DND-41 (cell line): ENCODE measurements around the gene SFXN5.

Experiments
- ATAC-seq: fragments of 200-7000 bp; cut with Tn5 transposase; 3 replicates; pipeline ENCODE4 v1.9.1; 2021; ENCODE audit warnings: low read depth; ENCODE audit not compliant: insufficient read depth
- DNase-seq: peaks from one replicate; pipeline ENCODE4 v3.0.0-alpha.2; 2020
- H2AFZ ChIP-seq: 2 replicates; pipeline ENCODE4 v1.6.0; 2012; ENCODE audit warnings: low read depth, low read length
- H3K27ac ChIP-seq: 2 replicates; pipeline ENCODE4 v1.5.1; 2012; ENCODE audit warnings: low read length, inconsistent platforms
- H3K27me3 ChIP-seq: fragments of 200-600 bp; sonication (generic); 2 replicates; pipeline ENCODE4 v1.6.0; 2012; ENCODE audit warnings: low read length, mild to moderate bottlenecking, inconsistent platforms; ENCODE audit not compliant: insufficient read depth, poor library complexity
- H3K36me3 ChIP-seq: 2 replicates; pipeline ENCODE4 v1.5.1; 2012; ENCODE audit warnings: low read length, inconsistent platforms; ENCODE audit not compliant: insufficient read depth
- H3K4me1 ChIP-seq: 2 replicates; pipeline ENCODE4 v1.5.1; 2012; ENCODE audit warnings: mild to moderate bottlenecking, low read length; ENCODE audit not compliant: insufficient read depth
- H3K4me2 ChIP-seq: 2 replicates; pipeline ENCODE4 v1.6.0; 2012; ENCODE audit warnings: mild to moderate bottlenecking, moderate library complexity, low read length, inconsistent platforms; ENCODE audit not compliant: insufficient read depth
- H3K4me3 ChIP-seq, 2 experiments: fragments of 200-600 bp in 1 of 2; shearing (Covaris generic) in 1 of 2; 2 replicates each; pipeline ENCODE4 v1.5.1; 2012 to 2016; ENCODE audit warnings: inconsistent platforms in 2 of 2, low read length in 2 of 2, mild to moderate bottlenecking in 2 of 2, low read depth in 1 of 2, moderate library complexity in 1 of 2
- H3K79me2 ChIP-seq: 2 replicates; pipeline ENCODE4 v1.6.0; 2012; ENCODE audit warnings: low read length, inconsistent platforms; ENCODE audit not compliant: insufficient read depth
- H3K9ac ChIP-seq: 2 replicates; pipeline ENCODE4 v1.6.0; 2012; ENCODE audit warnings: low read depth, mild to moderate bottlenecking, inconsistent platforms, low read length, moderate library complexity
- H3K9me3 ChIP-seq: 2 replicates; pipeline ENCODE4 v1.5.1; 2012; ENCODE audit warnings: low read length, moderate library complexity, mild to moderate bottlenecking, inconsistent platforms; ENCODE audit not compliant: insufficient read depth, severe bottlenecking
- H4K20me1 ChIP-seq: 2 replicates; pipeline ENCODE4 v1.6.0; 2012; ENCODE audit warnings: low read length; ENCODE audit not compliant: insufficient read depth
- CTCF ChIP-seq: IDR thresholded peaks from 2 replicates; pipeline ENCODE4 v1.5.1; 2012; ENCODE audit warnings: borderline replicate concordance, low read length, moderate library complexity, mild to moderate bottlenecking; ENCODE audit not compliant: poor library complexity, severe bottlenecking; ENCODE audit errors: extremely low read depth
- EZH2 ChIP-seq: IDR thresholded peaks from 3 replicates; pipeline ENCODE4 v1.6.1; 2012; ENCODE audit warnings: borderline replicate concordance, low read depth, mild to moderate bottlenecking, moderate library complexity, low read length, inconsistent platforms; ENCODE audit not compliant: severe bottlenecking

Gene SFXN5

GRCh38 chr2:72982781-72983499, 88.6 kb downstream of the SFXN5 start:
- no peaks in the 10 kb centered on the region for H3K36me3 ChIP-seq
- no peaks in the 10 kb centered on the region for H3K4me1 ChIP-seq
- no peak overlapping the region for H2AFZ ChIP-seq
- no peaks in the 10 kb centered on the region for H4K20me1 ChIP-seq
- TF ChIP-seq CTCF, result no peak
- no peak for TF ChIP-seq EZH2
- ATAC-seq, result no peak
- no peaks in the 10 kb centered on the region for H3K79me2 ChIP-seq
- H3K27me3 ChIP-seq, result no peaks in the 10 kb centered on the region
- H3K4me3 ChIP-seq, result no peak overlapping the region
- no peaks in the 10 kb centered on the region for H3K9me3 ChIP-seq
- no peak overlapping the region for H3K9ac ChIP-seq
- no peak overlapping the region for H3K27ac ChIP-seq
- no peak overlapping the region for H3K4me2 ChIP-seq
- DNase-seq, result no peak

GRCh38 chr2:72982219-72982618, 89.3 kb downstream of the SFXN5 start:
- ATAC-seq (no peak), DNase-seq (no peak)
- H3K4me2 ChIP-seq, result no peak overlapping the region

GRCh38 chr2:72981536-72981935, 90.0 kb downstream of the SFXN5 start:
- ATAC-seq (no peak), DNase-seq (no peak)
- Histone ChIP-seq H3K9ac (no peak overlapping the region), H2AFZ (no peak overlapping the region), H3K27ac (no peak overlapping the region), H3K4me1 (no peaks in the 10 kb centered on the region), H3K79me2 (no peaks in the 10 kb centered on the region), H3K9me3 (no peaks in the 10 kb centered on the region), H4K20me1 (no peaks in the 10 kb centered on the region), H3K27me3 (no peaks in the 10 kb centered on the region), H3K36me3 (no peaks in the 10 kb centered on the region), H3K4me2 (no peak overlapping the region), H3K4me3 (no peak overlapping the region)
- no peak for TF ChIP-seq EZH2
- no peak for TF ChIP-seq CTCF

More at GRCh38 chr2:72982219-72982618, 89.3 kb downstream of the SFXN5 start:
- H3K4me1 ChIP-seq, result no peaks in the 10 kb centered on the region
- H3K36me3 ChIP-seq, result no peaks in the 10 kb centered on the region
- no peak overlapping the region for H2AFZ ChIP-seq
- H3K9ac ChIP-seq, result no peak overlapping the region
- H3K27me3 ChIP-seq, result no peaks in the 10 kb centered on the region
- no peaks in the 10 kb centered on the region for H3K9me3 ChIP-seq
- H3K79me2 ChIP-seq, result no peaks in the 10 kb centered on the region
- no peaks in the 10 kb centered on the region for H4K20me1 ChIP-seq
- H3K4me3 ChIP-seq, result no peak overlapping the region
- H3K27ac ChIP-seq, result no peak overlapping the region
- no peak for TF ChIP-seq CTCF
- TF ChIP-seq EZH2, result no peak
